ENCODE results near the gene PIK3CA.

DNA sequence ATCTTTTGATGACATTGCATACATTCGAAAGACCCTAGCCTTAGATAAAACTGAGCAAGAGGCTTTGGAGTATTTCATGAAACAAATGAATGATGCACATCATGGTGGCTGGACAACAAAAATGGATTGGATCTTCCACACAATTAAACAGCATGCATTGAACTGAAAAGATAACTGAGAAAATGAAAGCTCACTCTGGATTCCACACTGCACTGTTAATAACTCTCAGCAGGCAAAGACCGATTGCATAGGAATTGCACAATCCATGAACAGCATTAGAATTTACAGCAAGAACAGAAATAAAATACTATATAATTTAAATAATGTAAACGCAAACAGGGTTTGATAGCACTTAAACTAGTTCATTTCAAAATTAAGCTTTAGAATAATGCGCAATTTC is 86.0 kb downstream of the PIK3CA start:
- TF ChIP-seq POLR2A (IDR thresholded peaks at IDR 0.05): no peak
- TF ChIP-seq, protein P1, sequence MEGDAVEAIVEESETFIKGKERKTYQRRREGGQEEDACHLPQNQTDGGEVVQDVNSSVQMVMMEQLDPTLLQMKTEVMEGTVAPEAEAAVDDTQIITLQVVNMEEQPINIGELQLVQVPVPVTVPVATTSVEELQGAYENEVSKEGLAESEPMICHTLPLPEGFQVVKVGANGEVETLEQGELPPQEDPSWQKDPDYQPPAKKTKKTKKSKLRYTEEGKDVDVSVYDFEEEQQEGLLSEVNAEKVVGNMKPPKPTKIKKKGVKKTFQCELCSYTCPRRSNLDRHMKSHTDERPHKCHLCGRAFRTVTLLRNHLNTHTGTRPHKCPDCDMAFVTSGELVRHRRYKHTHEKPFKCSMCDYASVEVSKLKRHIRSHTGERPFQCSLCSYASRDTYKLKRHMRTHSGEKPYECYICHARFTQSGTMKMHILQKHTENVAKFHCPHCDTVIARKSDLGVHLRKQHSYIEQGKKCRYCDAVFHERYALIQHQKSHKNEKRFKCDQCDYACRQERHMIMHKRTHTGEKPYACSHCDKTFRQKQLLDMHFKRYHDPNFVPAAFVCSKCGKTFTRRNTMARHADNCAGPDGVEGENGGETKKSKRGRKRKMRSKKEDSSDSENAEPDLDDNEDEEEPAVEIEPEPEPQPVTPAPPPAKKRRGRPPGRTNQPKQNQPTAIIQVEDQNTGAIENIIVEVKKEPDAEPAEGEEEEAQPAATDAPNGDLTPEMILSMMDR (IDR thresholded peaks at IDR 0.05): no peak
